K562 (cell line): ENCODE results near the gene TMC4. TPM values are rescaled to one million over a fixed set of nuclear protein-coding genes. Genes with fewer than 3 reads are reported as not detected.

ENCODE experiments used
- ARHGAP35 ChIP-seq: fragments of 450-650 bp; IDR thresholded peaks from 2 replicates; pipeline ENCODE4 v1.6.1; 2018; ENCODE audit not compliant: partially characterized antibody
- ARID1B ChIP-seq: fragments of 450-650 bp; IDR thresholded peaks from 2 replicates; pipeline ENCODE4 v1.6.1; 2016; ENCODE audit warnings: antibody characterized with exemption, mild to moderate bottlenecking, inconsistent platforms
- BCL6 ChIP-seq: fragments of 250-450 bp; sonication (Bioruptor Pico); IDR thresholded peaks from 2 replicates; pipeline ENCODE4 v1.4.0; 2020
- ETV1 ChIP-seq: fragments of 450-650 bp; conservative IDR thresholded peaks from 2 replicates; pipeline ENCODE4 v1.6.1; 2016; ENCODE audit warnings: missing genetic modification characterization, control low read depth, low read depth, missing compliant biosample characterization
- FOXJ2 ChIP-seq: fragments of 200-800 bp; sonication (Bioruptor generic); IDR thresholded peaks from 2 replicates; pipeline ENCODE4 v1.6.1; 2016; ENCODE audit warnings: missing genetic modification characterization, missing compliant biosample characterization
- HCFC1 ChIP-seq: IDR thresholded peaks from 2 replicates; pipeline ENCODE4 v1.6.1; 2012; ENCODE audit warnings: low read depth, low read length, improper control_type of control experiment
- HDGF ChIP-seq: fragments of 450-650 bp; IDR thresholded peaks from 2 replicates; pipeline ENCODE4 v1.6.1; 2016
- ID3 ChIP-seq, 2 experiments: fragments of 250-450 bp in 1 of 2; fragments of 450-650 bp in 1 of 2; sonication (Bioruptor Pico) in 1 of 2; IDR thresholded peaks; 2 replicates each; pipeline versions ENCODE4 v1.6.1 to v1.8.0; 2016 to 2021; ENCODE audit warnings: mild to moderate bottlenecking in 2 of 2, moderate library complexity in 2 of 2, missing compliant biosample characterization in 1 of 2, missing genetic modification characterization in 1 of 2
- LCOR ChIP-seq: sonication (generic); formaldehyde crosslinking; IDR thresholded peaks from 2 replicates; pipeline ENCODE4 v1.8.0; 2022; ENCODE audit warnings: mild to moderate bottlenecking, missing genetic modification reagents
- MIER1 ChIP-seq: fragments of 450-650 bp; IDR thresholded peaks from 2 replicates; pipeline ENCODE4 v1.6.1; 2016; ENCODE audit warnings: antibody characterized with exemption, mild to moderate bottlenecking, low read depth
- MNT ChIP-seq, 2 experiments: fragments of 450-650 bp; conservative IDR thresholded peaks; 2 replicates each; pipeline ENCODE4 v1.6.1; 2017; ENCODE audit warnings: mild to moderate bottlenecking in 2 of 2, moderate library complexity in 2 of 2
- POLR2AphosphoS2 ChIP-seq: IDR thresholded peaks from 2 replicates; pipeline ENCODE4 v1.6.1; 2012; ENCODE audit warnings: low read length, improper control_type of control experiment
- RBBP5 ChIP-seq: fragments of 200-600 bp; sonication (generic); IDR thresholded peaks from 2 replicates; pipeline ENCODE4 v1.6.1; 2012; ENCODE audit warnings: borderline replicate concordance, mild to moderate bottlenecking, low read length, control low read depth, inconsistent platforms; ENCODE audit not compliant: insufficient read depth, poor library complexity, severe bottlenecking
- TBL1XR1 ChIP-seq, 2 experiments: IDR thresholded peaks; 2 replicates each; pipeline ENCODE4 v1.6.1; 2012; ENCODE audit warnings: improper control_type of control experiment in 2 of 2, low read length in 2 of 2, mild to moderate bottlenecking in 1 of 2
- TCF3 ChIP-seq: sonication (generic); formaldehyde crosslinking; IDR thresholded peaks from 2 replicates; pipeline ENCODE4 v1.4.0; 2020; ENCODE audit warnings: mild to moderate bottlenecking, missing genetic modification reagents
- VEZF1 ChIP-seq: fragments of 200-800 bp; sonication (Bioruptor generic); IDR thresholded peaks from 2 replicates; pipeline ENCODE4 v1.6.1; 2017; ENCODE audit warnings: missing genetic modification characterization, missing compliant biosample characterization
- ZNF280A ChIP-seq: fragments of 450-650 bp; IDR thresholded peaks from 2 replicates; pipeline ENCODE4 v1.6.1; 2018; ENCODE audit warnings: mild to moderate bottlenecking, low read depth; ENCODE audit not compliant: partially characterized antibody
- ZNF512 ChIP-seq: IDR thresholded peaks from 2 replicates; pipeline ENCODE4 v1.6.1; 2016; ENCODE audit warnings: missing genetic modification characterization, missing compliant biosample characterization
- polyA plus RNA-seq, 8 experiments: library from polyadenylated mRNA; depleted of rRNA in 4 of 8; stranded (reverse) in 5 of 8; unstranded in 3 of 8; fragments of >200 nt; fragmentation: Nextera tagmentation in 2 of 8; fragmentation: Illumina TruSeq in 1 of 8; extraction: Ambion mirVana in 2 of 8; extraction: Trizol in 1 of 8; gene quantifications; 2 replicates each; pipeline versions ENCODE4 v1.2.1 to v1.2.3, GENCODE V29; 2011 to 2014; ENCODE audit warnings: inconsistent platforms in 1 of 8, missing spikeins in 1 of 8
- total RNA-seq, 7 experiments: library from RNA; depleted of rRNA in 6 of 7; stranded (reverse); fragments of >200 nt in 6 of 7; fragmentation: Illumina TruSeq in 2 of 7; extraction: Trizol in 2 of 7; gene quantifications; 2 replicates each; pipeline versions ENCODE4 v1.2.1 to v1.2.3, GENCODE V29; 2011 to 2021; ENCODE audit warnings: low replicate concordance in 1 of 7
- TF ChIP-seq, protein P1 (sequence below): IDR thresholded peaks from 2 replicates; pipeline ENCODE4 v1.6.1; 2011; ENCODE audit warnings: borderline replicate concordance, low read depth, mild to moderate bottlenecking, moderate library complexity, low read length; ENCODE audit not compliant: insufficient read depth, poor library complexity, severe bottlenecking

The TMC4 gene
- total and polyA plus RNA-seq, 9 of the 15 experiments (the other 6 are each of a cell fraction or from before 2014, with no cell fraction given): 0.12 to 0.79 (median 0.36) TPM; not detected in 2

GRCh38 chr19:54190503-54191010 is 17.6 kb upstream of the TMC4 start (continued):
- TF ChIP-seq, protein P1, sequence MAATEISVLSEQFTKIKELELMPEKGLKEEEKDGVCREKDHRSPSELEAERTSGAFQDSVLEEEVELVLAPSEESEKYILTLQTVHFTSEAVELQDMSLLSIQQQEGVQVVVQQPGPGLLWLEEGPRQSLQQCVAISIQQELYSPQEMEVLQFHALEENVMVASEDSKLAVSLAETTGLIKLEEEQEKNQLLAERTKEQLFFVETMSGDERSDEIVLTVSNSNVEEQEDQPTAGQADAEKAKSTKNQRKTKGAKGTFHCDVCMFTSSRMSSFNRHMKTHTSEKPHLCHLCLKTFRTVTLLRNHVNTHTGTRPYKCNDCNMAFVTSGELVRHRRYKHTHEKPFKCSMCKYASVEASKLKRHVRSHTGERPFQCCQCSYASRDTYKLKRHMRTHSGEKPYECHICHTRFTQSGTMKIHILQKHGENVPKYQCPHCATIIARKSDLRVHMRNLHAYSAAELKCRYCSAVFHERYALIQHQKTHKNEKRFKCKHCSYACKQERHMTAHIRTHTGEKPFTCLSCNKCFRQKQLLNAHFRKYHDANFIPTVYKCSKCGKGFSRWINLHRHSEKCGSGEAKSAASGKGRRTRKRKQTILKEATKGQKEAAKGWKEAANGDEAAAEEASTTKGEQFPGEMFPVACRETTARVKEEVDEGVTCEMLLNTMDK: no peak
- TF ChIP-seq HDGF (0 out of 2 replicates have a peak, but pooled peaks have one; percentile 19), MIER1 (no peak), ID3 (CRISPR knock-in tag; IDR thresholded peaks at IDR 0.05) (no peak), ID3 (tag; IDR thresholded peaks at IDR 0.05) (no peak), TBL1XR1 (IDR thresholded peaks at IDR 0.05; ENCODE audit: low read length in 2 of 2) (no peak), VEZF1 (CRISPR knock-in tag) (0 out of 2 replicates have a peak, but pooled peaks have one; percentile 29), MNT (conservative IDR thresholded peaks at IDR 0.05) (peak in 1 of 2 experiments; percentile 7; a peak in 1 of 4 replicates), ARID1B (no peak), ETV1 (tag) (no peak), ZNF280A (no peak), ZNF512 (tag) (no peak), ARHGAP35 (no peak), RBBP5 (no peak), LCOR (CRISPR knock-in tag) (peak; percentile 24; the same call in 1 of the 2 replicates), BCL6 (CRISPR knock-in tag) (no peak), TCF3 (CRISPR knock-in tag) (no peak), HCFC1 (no peak; the same call in none of the 2 replicates), FOXJ2 (no peak), POLR2AphosphoS2 (no peak)
